DND-41 (cell line): Measurements from ENCODE around the gene MRPL49.

Source experiments
- ATAC-seq: fragments of 200-7000 bp; cut with Tn5 transposase; 3 replicates; pipeline ENCODE4 v1.9.1; 2021; ENCODE audit warnings: low read depth; ENCODE audit not compliant: insufficient read depth
- DNase-seq: peaks from one replicate; pipeline ENCODE4 v3.0.0-alpha.2; 2020
- H2AFZ ChIP-seq: 2 replicates; pipeline ENCODE4 v1.6.0; 2012; ENCODE audit warnings: low read depth, low read length
- H3K27ac ChIP-seq: 2 replicates; pipeline ENCODE4 v1.5.1; 2012; ENCODE audit warnings: low read length, inconsistent platforms
- H3K27me3 ChIP-seq: fragments of 200-600 bp; sonication (generic); 2 replicates; pipeline ENCODE4 v1.6.0; 2012; ENCODE audit warnings: low read length, mild to moderate bottlenecking, inconsistent platforms; ENCODE audit not compliant: insufficient read depth, poor library complexity
- H3K36me3 ChIP-seq: 2 replicates; pipeline ENCODE4 v1.5.1; 2012; ENCODE audit warnings: low read length, inconsistent platforms; ENCODE audit not compliant: insufficient read depth
- H3K4me1 ChIP-seq: 2 replicates; pipeline ENCODE4 v1.5.1; 2012; ENCODE audit warnings: mild to moderate bottlenecking, low read length; ENCODE audit not compliant: insufficient read depth
- H3K4me2 ChIP-seq: 2 replicates; pipeline ENCODE4 v1.6.0; 2012; ENCODE audit warnings: mild to moderate bottlenecking, moderate library complexity, low read length, inconsistent platforms; ENCODE audit not compliant: insufficient read depth
- H3K4me3 ChIP-seq, 2 experiments: fragments of 200-600 bp in 1 of 2; shearing (Covaris generic) in 1 of 2; 2 replicates each; pipeline ENCODE4 v1.5.1; 2012 to 2016; ENCODE audit warnings: inconsistent platforms in 2 of 2, low read length in 2 of 2, mild to moderate bottlenecking in 2 of 2, low read depth in 1 of 2, moderate library complexity in 1 of 2
- H3K79me2 ChIP-seq: 2 replicates; pipeline ENCODE4 v1.6.0; 2012; ENCODE audit warnings: low read length, inconsistent platforms; ENCODE audit not compliant: insufficient read depth
- H3K9ac ChIP-seq: 2 replicates; pipeline ENCODE4 v1.6.0; 2012; ENCODE audit warnings: low read depth, mild to moderate bottlenecking, inconsistent platforms, low read length, moderate library complexity
- H3K9me3 ChIP-seq: 2 replicates; pipeline ENCODE4 v1.5.1; 2012; ENCODE audit warnings: low read length, moderate library complexity, mild to moderate bottlenecking, inconsistent platforms; ENCODE audit not compliant: insufficient read depth, severe bottlenecking
- H4K20me1 ChIP-seq: 2 replicates; pipeline ENCODE4 v1.6.0; 2012; ENCODE audit warnings: low read length; ENCODE audit not compliant: insufficient read depth
- CTCF ChIP-seq: IDR thresholded peaks from 2 replicates; pipeline ENCODE4 v1.5.1; 2012; ENCODE audit warnings: borderline replicate concordance, low read length, moderate library complexity, mild to moderate bottlenecking; ENCODE audit not compliant: poor library complexity, severe bottlenecking; ENCODE audit errors: extremely low read depth
- EZH2 ChIP-seq: IDR thresholded peaks from 3 replicates; pipeline ENCODE4 v1.6.1; 2012; ENCODE audit warnings: borderline replicate concordance, low read depth, mild to moderate bottlenecking, moderate library complexity, low read length, inconsistent platforms; ENCODE audit not compliant: severe bottlenecking

Gene MRPL49

GRCh38 chr11:65119670-65119995, 2.5 kb upstream of the MRPL49 start:
- H3K4me3 ChIP-seq: no peak overlapping the region
- H3K4me1 ChIP-seq: peaks cover 66% of the 10 kb centered on the region
- no peaks in the 10 kb centered on the region for H3K9me3 ChIP-seq
- H3K27me3 ChIP-seq: no peaks in the 10 kb centered on the region
- no peak for TF ChIP-seq EZH2
- no peak for TF ChIP-seq CTCF
- no peak overlapping the region for H2AFZ ChIP-seq
- peaks cover 69% of the 10 kb centered on the region for H3K79me2 ChIP-seq
- H3K4me2 ChIP-seq: no peak overlapping the region
- peaks cover 62% of the 10 kb centered on the region for H3K36me3 ChIP-seq
- H4K20me1 ChIP-seq: peaks cover 24% of the 10 kb centered on the region; the same call in 1 of the 2 replicates
- H3K27ac ChIP-seq: no peak overlapping the region
- DNase-seq (no peak), ATAC-seq (no peak)
- peak overlapping the region; percentile 6; the same call in 1 of the 2 replicates for H3K9ac ChIP-seq

- no peak for DNase-seq
- peaks cover 23% of the 10 kb centered on the region; the same call in 1 of the 2 replicates for H4K20me1 ChIP-seq
- peaks cover 54% of the 10 kb centered on the region for H3K4me1 ChIP-seq
- peaks cover 65% of the 10 kb centered on the region for H3K36me3 ChIP-seq
- H3K27me3 ChIP-seq: no peaks in the 10 kb centered on the region
- H3K4me3 ChIP-seq: peak overlapping the region; percentile 90 to 92; a peak in 3 of 4 replicates
- ATAC-seq: no peak
- TF ChIP-seq CTCF (no peak), EZH2 (no peak)
- no peaks in the 10 kb centered on the region for H3K9me3 ChIP-seq
- H3K79me2 ChIP-seq: peaks cover 65% of the 10 kb centered on the region
- peak overlapping the region; percentile 90 for H3K4me2 ChIP-seq
- H2AFZ ChIP-seq: no peak overlapping the region
- H3K27ac ChIP-seq: peak overlapping the region; percentile 80
- peak overlapping the region; percentile 86 for H3K9ac ChIP-seq
These were observed 1.3 kb upstream of the MRPL49 start for GRCh38 chr11:65120831-65121230.

GRCh38 chr11:65121447-65121864, 665 bp upstream of the MRPL49 start:
- no peaks in the 10 kb centered on the region for H3K27me3 ChIP-seq
- DNase-seq: no peak
- H2AFZ ChIP-seq: peak overlapping the region; percentile 91
- H3K27ac ChIP-seq: peak overlapping the region; percentile 80
- peak overlapping the region; percentile 86 for H3K9ac ChIP-seq
- no peak for ATAC-seq
- peaks cover 18% of the 10 kb centered on the region; the same call in 1 of the 2 replicates for H4K20me1 ChIP-seq
- TF ChIP-seq EZH2 (no peak), CTCF (no peak)
- H3K9me3 ChIP-seq: no peaks in the 10 kb centered on the region
- H3K4me3 ChIP-seq: peak overlapping the region; percentile 90 to 92
- H3K79me2 ChIP-seq: peaks cover 59% of the 10 kb centered on the region
- peaks cover 65% of the 10 kb centered on the region for H3K36me3 ChIP-seq
- H3K4me1 ChIP-seq: peaks cover 48% of the 10 kb centered on the region
- H3K4me2 ChIP-seq: peak overlapping the region; percentile 90
